B cell (primary cell): ENCODE results near the gene NR0B2. TPM values are rescaled to one million over a fixed set of nuclear protein-coding genes. Genes with fewer than 3 reads are reported as not detected.

ENCODE experiments used
- ATAC-seq: fragments of 200-7000 bp; cut with Tn5 transposase; one replicate; pipeline ENCODE4 v1.10.0; 2021; ENCODE audit warnings: low read depth, mild to moderate bottlenecking, moderate number of reproducible peaks, moderate library complexity
- CTCF ChIA-PET: fragments of 350-600 bp; sonication (Branson Sonifier 250); formaldehyde crosslinking; loops from one replicate; lab custom pipeline; 2021; ENCODE audit warnings: antibody characterized with exemption, inconsistent platforms; lab: Charles Lee
- POLR2A ChIA-PET: fragments of 350-600 bp; sonication (Branson Sonifier 250); formaldehyde crosslinking; loops from one replicate; lab custom pipeline; 2021; ENCODE audit warnings: antibody characterized with exemption; lab: Charles Lee
- DNase-seq: peaks from one replicate; pipeline ENCODE4 v3.0.0; 2013
- H2AFZ ChIP-seq: 2 replicates; pipeline ENCODE4 v1.6.1; 2012; ENCODE audit warnings: mild to moderate bottlenecking, low read depth, low read length; ENCODE audit not compliant: insufficient read depth, poor library complexity, severe bottlenecking
- H3K27ac ChIP-seq, 2 donors: 1 replicate in 1 of 2; 2 replicates in 1 of 2; pipeline ENCODE4 v1.5.1; 2012 to 2013; ENCODE audit warnings: low read length in 2 of 2, mild to moderate bottlenecking in 2 of 2, moderate library complexity in 1 of 2
- H3K27me3 ChIP-seq, 4 experiments: fragments of 200-600 bp in 1 of 4; sonication (generic) in 1 of 4; replicated peaks in 1 of 4; 1 replicate in 2 of 4; 2 replicates in 2 of 4; pipeline versions ENCODE4 v1.6.1 to v1.7.0; 2013 to 2016; ENCODE audit warnings: low read length in 3 of 4, mild to moderate bottlenecking in 2 of 4, mixed read lengths in 1 of 4, moderate library complexity in 1 of 4; ENCODE audit not compliant: insufficient read depth in 4 of 4, control insufficient read depth in 3 of 4; ENCODE audit errors: control extremely low read depth in 1 of 4
- H3K36me3 ChIP-seq, 2 experiments: replicated peaks in 1 of 2; 1 replicate in 1 of 2; 2 replicates in 1 of 2; pipeline versions ENCODE4 v1.6.1 to v1.7.1; 2013; ENCODE audit warnings: low read length in 1 of 2; ENCODE audit not compliant: insufficient read depth in 2 of 2, control insufficient read depth in 1 of 2; ENCODE audit errors: control extremely low read depth in 1 of 2, extremely low read depth in 1 of 2
- H3K4me1 ChIP-seq, 2 donors: fragments of 200-600 bp in 1 of 2; sonication (generic) in 1 of 2; 1 replicate in 1 of 2; 2 replicates in 1 of 2; pipeline versions ENCODE4 v1.5.1 to v1.6.1; 2013 to 2017; ENCODE audit warnings: low read length in 2 of 2; ENCODE audit not compliant: control insufficient read depth in 2 of 2, insufficient read depth in 2 of 2
- H3K4me2 ChIP-seq: replicated peaks from 2 replicates; pipeline ENCODE3; 2012; ENCODE audit warnings: mild to moderate bottlenecking, low read depth, low read length; ENCODE audit not compliant: poor library complexity, severe bottlenecking
- H3K4me3 ChIP-seq, 5 experiments: fragments of 200-600 bp in 1 of 5; sonication (generic) in 1 of 5; 1 replicate in 3 of 5; 2 replicates in 2 of 5; pipeline versions ENCODE4 v1.5.1 to v1.7.0; 2011 to 2016; ENCODE audit warnings: low read length in 4 of 5, mild to moderate bottlenecking in 4 of 5, low read depth in 2 of 5, control low read depth in 1 of 5, moderate library complexity in 1 of 5; ENCODE audit not compliant: insufficient read depth in 1 of 5; ENCODE audit errors: control extremely low read depth in 1 of 5, extremely low read depth in 1 of 5
- H3K79me2 ChIP-seq: fragments of 200-600 bp; sonication (generic); one replicate; pipeline ENCODE4 v1.6.0; 2016; ENCODE audit warnings: low read length; ENCODE audit not compliant: control insufficient read depth, insufficient read depth
- H3K9ac ChIP-seq: fragments of 200-600 bp; sonication (generic); 2 replicates; pipeline ENCODE4 v1.6.1; 2017; ENCODE audit warnings: mild to moderate bottlenecking, low read length, moderate library complexity
- H3K9me3 ChIP-seq, 3 donors: one replicate each; pipeline versions ENCODE4 v1.6.1 to v1.7.1; 2013; ENCODE audit warnings: low read length in 2 of 3; ENCODE audit not compliant: control insufficient read depth in 2 of 3, insufficient read depth in 1 of 3; ENCODE audit errors: control extremely low read depth in 1 of 3
- H4K20me1 ChIP-seq: 2 replicates; pipeline ENCODE4 v1.6.0; 2012; ENCODE audit warnings: mild to moderate bottlenecking, low read length; ENCODE audit not compliant: insufficient read depth, control insufficient read depth, poor library complexity, severe bottlenecking
- H3K27ac Mint-ChIP-seq: one replicate; pipeline ENCODE4 v1.8.0; 2021; ENCODE audit warnings: mixed read lengths
- H3K27me3 Mint-ChIP-seq: one replicate; pipeline ENCODE4 v1.8.0; 2021; ENCODE audit warnings: mixed read lengths
- H3K4me1 Mint-ChIP-seq: one replicate; pipeline ENCODE4 v1.8.0; 2021; ENCODE audit warnings: mixed read lengths
- H3K4me3 Mint-ChIP-seq: one replicate; pipeline ENCODE4 v1.8.0; 2021; ENCODE audit warnings: mixed read lengths
- H3K9me3 Mint-ChIP-seq: one replicate; pipeline ENCODE4 v1.8.0; 2022; ENCODE audit warnings: mixed read lengths; ENCODE audit not compliant: insufficient read depth
- EZH2 ChIP-seq: IDR thresholded peaks from 2 replicates; pipeline ENCODE4 v1.6.1; 2012; ENCODE audit warnings: borderline replicate concordance, low read depth, mild to moderate bottlenecking, moderate library complexity, low read length; ENCODE audit not compliant: insufficient read depth, poor library complexity, severe bottlenecking
- WGBS: methylation state at CpG from one replicate; pipeline ENCODE4 v1.1.5; 2013; ENCODE audit warnings: missing lambda C conversion rate; ENCODE audit not compliant: insufficient coverage; 5-methylcytosine and 5-hydroxymethylcytosine counted together
- intact Hi-C: fragments of 100-400 bp; cut with micrococcal nuclease; formaldehyde crosslinking; loops from one replicate; pipeline ENCODE4 v1.10.0; 2022
- polyA plus RNA-seq: library from polyadenylated mRNA; depleted of rRNA; stranded (reverse); fragments of >200 nt; gene quantifications from 2 replicates; pipeline ENCODE4 v1.2.3, GENCODE V29; 2012
- total RNA-seq, 2 donors: library from RNA; stranded (reverse); fragments of 120-200 nt in 1 of 2; gene quantifications; 1 replicate in 1 of 2; 2 replicates in 1 of 2; pipeline versions ENCODE4 v1.2.3 to v1.2.4, GENCODE V29; 2013 to 2022
- TF ChIP-seq, protein P1 (sequence below): fragments of 200-600 bp; IDR thresholded peaks from one replicate; pipeline ENCODE4 v1.8.0; 2022; ENCODE audit warnings: antibody characterized with exemption, mild to moderate bottlenecking

The NR0B2 gene
- total and polyA plus RNA-seq, 2 donors (not counting 1 experiment from before 2014, with no cell fraction given) = not detected

- no peaks in the 10 kb centered on the region for H3K9me3 ChIP-seq
- Mint-ChIP-seq H3K27ac (no peak overlapping the region), H3K27me3 (peaks cover 8% of the 10 kb centered on the region), H3K9me3 (no peaks in the 10 kb centered on the region), H3K4me3 (no peak overlapping the region), H3K4me1 (no peaks in the 10 kb centered on the region)
- H3K4me2 ChIP-seq = no peak overlapping the region
- POLR2A ChIA-PET = no interaction called here
- no peaks in the 10 kb centered on the region for H4K20me1 ChIP-seq
- H2AFZ ChIP-seq = no peak overlapping the region
- TF ChIP-seq, protein P1, sequence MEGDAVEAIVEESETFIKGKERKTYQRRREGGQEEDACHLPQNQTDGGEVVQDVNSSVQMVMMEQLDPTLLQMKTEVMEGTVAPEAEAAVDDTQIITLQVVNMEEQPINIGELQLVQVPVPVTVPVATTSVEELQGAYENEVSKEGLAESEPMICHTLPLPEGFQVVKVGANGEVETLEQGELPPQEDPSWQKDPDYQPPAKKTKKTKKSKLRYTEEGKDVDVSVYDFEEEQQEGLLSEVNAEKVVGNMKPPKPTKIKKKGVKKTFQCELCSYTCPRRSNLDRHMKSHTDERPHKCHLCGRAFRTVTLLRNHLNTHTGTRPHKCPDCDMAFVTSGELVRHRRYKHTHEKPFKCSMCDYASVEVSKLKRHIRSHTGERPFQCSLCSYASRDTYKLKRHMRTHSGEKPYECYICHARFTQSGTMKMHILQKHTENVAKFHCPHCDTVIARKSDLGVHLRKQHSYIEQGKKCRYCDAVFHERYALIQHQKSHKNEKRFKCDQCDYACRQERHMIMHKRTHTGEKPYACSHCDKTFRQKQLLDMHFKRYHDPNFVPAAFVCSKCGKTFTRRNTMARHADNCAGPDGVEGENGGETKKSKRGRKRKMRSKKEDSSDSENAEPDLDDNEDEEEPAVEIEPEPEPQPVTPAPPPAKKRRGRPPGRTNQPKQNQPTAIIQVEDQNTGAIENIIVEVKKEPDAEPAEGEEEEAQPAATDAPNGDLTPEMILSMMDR = no peak
- TF ChIP-seq EZH2 = no peak
- 91% methylated on average over 3 of the region's 3 CpGs for WGBS
- intact Hi-C loops = loop anchor here (10.0 kb wide), 1 partner anchor 435 kb away; the partner anchor contains the start of gene HMGN2
- H3K36me3 ChIP-seq = no peaks in the 10 kb centered on the region
- H3K4me3 ChIP-seq = no peak overlapping the region
- H3K4me1 ChIP-seq = no peaks in the 10 kb centered on the region
- CTCF ChIA-PET = interaction anchor here (1.3 kb wide), 1 partner anchor 647 kb away, joined by 3 read pairs; no protein-coding TSS in a partner anchor
- no peaks in the 10 kb centered on the region for H3K79me2 ChIP-seq
- no peaks in the 10 kb centered on the region for H3K27me3 ChIP-seq
- ATAC-seq = no peak
- no peak overlapping the region for H3K27ac ChIP-seq
- H3K9ac ChIP-seq = no peak overlapping the region
- DNase-seq = no peak
Measured at GRCh38 chr1:26909951-26910342, 3.8 kb downstream of the NR0B2 start.

DNA sequence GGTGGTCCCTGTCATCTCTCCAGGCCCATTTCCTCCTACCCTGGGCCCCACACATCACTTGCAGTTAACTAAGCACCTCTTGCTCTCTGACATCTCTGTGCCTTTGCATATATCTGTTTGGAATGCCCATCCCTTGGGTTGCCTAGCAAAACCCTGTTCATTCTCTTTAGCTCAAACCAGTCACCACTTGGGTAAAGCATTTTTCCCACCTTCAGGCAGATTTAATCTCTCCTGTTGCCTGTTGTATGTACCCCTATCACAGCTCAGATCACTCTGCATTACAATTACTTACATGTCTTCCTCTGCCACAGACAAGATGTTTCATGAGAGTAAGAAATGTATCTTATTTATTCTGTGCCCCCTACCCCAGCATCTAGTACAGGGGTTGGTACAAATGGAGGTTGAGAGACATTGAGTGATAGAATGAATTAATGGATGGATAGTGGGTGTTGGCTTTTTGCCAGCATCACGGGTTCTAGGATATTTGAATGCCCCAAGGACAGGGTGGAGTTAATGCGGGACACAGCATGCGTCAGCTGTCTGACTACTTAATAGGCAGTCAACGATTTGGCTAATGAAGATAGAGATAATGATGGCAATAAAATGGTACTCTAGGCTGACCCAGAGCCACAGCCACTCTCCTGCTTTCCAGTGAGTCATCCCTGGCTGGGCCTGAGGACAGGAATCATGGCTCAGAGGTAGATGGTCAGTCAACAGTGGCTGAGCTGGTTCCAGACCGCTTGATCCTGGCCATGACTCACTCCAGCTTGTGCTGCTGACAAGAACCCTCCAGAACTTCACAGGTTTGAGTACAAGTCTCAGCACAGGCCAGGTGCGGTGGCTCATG is 6.5 kb downstream of the NR0B2 start:
- no peaks in the 10 kb centered on the region for H3K4me1 ChIP-seq
- H3K9ac ChIP-seq = no peak overlapping the region
- TF ChIP-seq EZH2 = no peak
- TF ChIP-seq, protein P1 = no peak
- no peak overlapping the region for H2AFZ ChIP-seq
- no peaks in the 10 kb centered on the region for H4K20me1 ChIP-seq
- 74% methylated on average over 6 of the region's 6 CpGs for WGBS
- H3K79me2 ChIP-seq = peaks cover 1% of the 10 kb centered on the region
- no peaks in the 10 kb centered on the region for H3K36me3 ChIP-seq
- no peaks in the 10 kb centered on the region for H3K27me3 ChIP-seq
- H3K27ac ChIP-seq = no peak overlapping the region
- ATAC-seq (no peak), DNase-seq (no peak)
- no peaks in the 10 kb centered on the region for H3K9me3 Mint-ChIP-seq
- no peak overlapping the region for H3K27ac Mint-ChIP-seq
- ChIA-PET POLR2A (no interaction called here), CTCF (interaction anchor here (0.6 to 0.7 kb wide), 2 partner anchors 97 to 101 kb away, joined by 4 read pairs; no protein-coding TSS in a partner anchor)
- H3K4me3 ChIP-seq = no peak overlapping the region
- H3K9me3 ChIP-seq = no peaks in the 10 kb centered on the region
- no peak overlapping the region for H3K4me3 Mint-ChIP-seq
- intact Hi-C loops = loop anchor here (10.0 kb wide), 1 partner anchor 432 kb away; the partner anchor contains the start of gene HMGN2
- peaks cover 2% of the 10 kb centered on the region for H3K4me1 Mint-ChIP-seq
- no peak overlapping the region for H3K4me2 ChIP-seq
- peaks cover 8% of the 10 kb centered on the region for H3K27me3 Mint-ChIP-seq
